SK-N-SH treated with all-trans-retinoic acid at 6 μM for 48 hours (cell line): ENCODE results near the gene ARTN.
A peak's percentile ranks its signal among the peaks of the same experiment; 100 is the strongest.

Experiments
- ATAC-seq: fragments of 200-7000 bp; cut with Tn5 transposase; 3 replicates; pipeline ENCODE4 v1.9.1; 2020; ENCODE audit warnings: mild to moderate bottlenecking, moderate library complexity
- ARNTL ChIP-seq: fragments of 450-650 bp; formaldehyde crosslinking; IDR thresholded peaks from 2 replicates; pipeline ENCODE4 v1.5.0; 2020; ENCODE audit warnings: low read depth, mild to moderate bottlenecking, moderate library complexity, borderline replicate concordance
- BACH2 ChIP-seq: fragments of 250-450 bp; sonication (Bioruptor Pico); IDR thresholded peaks from 2 replicates; pipeline ENCODE4 v1.9.0; 2021; ENCODE audit warnings: mild to moderate bottlenecking, borderline replicate concordance
- GLIS3 ChIP-seq: fragments of 250-450 bp; sonication (Bioruptor Pico); IDR thresholded peaks from 2 replicates; pipeline ENCODE4 v1.5.0; 2020; ENCODE audit warnings: mild to moderate bottlenecking, moderate library complexity
- ISL1 ChIP-seq: fragments of 250-450 bp; sonication (Bioruptor Pico); IDR thresholded peaks from 2 replicates; pipeline ENCODE4 v2.1.2; 2022; ENCODE audit warnings: mild to moderate bottlenecking, moderate library complexity
- PATZ1 ChIP-seq: fragments of 250-450 bp; sonication (Bioruptor Pico); IDR thresholded peaks from 2 replicates; pipeline ENCODE4 v1.8.0; 2020; ENCODE audit warnings: mild to moderate bottlenecking, moderate library complexity, borderline replicate concordance
- POU6F1 ChIP-seq: fragments of 250-450 bp; sonication (Bioruptor Pico); IDR thresholded peaks from 2 replicates; pipeline ENCODE4 v1.8.0; 2021; ENCODE audit warnings: low read depth, mild to moderate bottlenecking, moderate library complexity, borderline replicate concordance
- PPARA ChIP-seq: fragments of 250-450 bp; sonication (Bioruptor Pico); IDR thresholded peaks from 2 replicates; pipeline ENCODE4 v1.5.0; 2020; ENCODE audit warnings: mild to moderate bottlenecking, borderline replicate concordance
- RARB ChIP-seq: fragments of 250-450 bp; sonication (Bioruptor Pico); IDR thresholded peaks from 2 replicates; pipeline ENCODE4 v1.8.0; 2021; ENCODE audit warnings: mild to moderate bottlenecking, moderate library complexity
- TCF4 ChIP-seq: fragments of 250-450 bp; sonication (Bioruptor Pico); IDR thresholded peaks from 2 replicates; pipeline ENCODE4 v1.8.0; 2021; ENCODE audit warnings: mild to moderate bottlenecking, moderate library complexity, borderline replicate concordance
- TSHZ2 ChIP-seq: fragments of 250-450 bp; sonication (Bioruptor Pico); IDR thresholded peaks from 2 replicates; pipeline ENCODE4 v1.5.0; 2020; ENCODE audit warnings: mild to moderate bottlenecking, moderate library complexity
- ZFP3 ChIP-seq: fragments of 250-450 bp; sonication (Bioruptor Pico); IDR thresholded peaks from 2 replicates; pipeline ENCODE4 v1.5.0; 2020; ENCODE audit warnings: mild to moderate bottlenecking, moderate library complexity
- ZNF565 ChIP-seq: fragments of 450-650 bp; formaldehyde crosslinking; conservative IDR thresholded peaks from 2 replicates; pipeline ENCODE4 v1.5.0; 2020; ENCODE audit warnings: low read depth, mild to moderate bottlenecking, moderate library complexity
- ZNF70 ChIP-seq: fragments of 450-650 bp; formaldehyde crosslinking; IDR thresholded peaks from 2 replicates; pipeline ENCODE4 v1.5.0; 2020; ENCODE audit warnings: mild to moderate bottlenecking, moderate library complexity

ARTN gene

DNA sequence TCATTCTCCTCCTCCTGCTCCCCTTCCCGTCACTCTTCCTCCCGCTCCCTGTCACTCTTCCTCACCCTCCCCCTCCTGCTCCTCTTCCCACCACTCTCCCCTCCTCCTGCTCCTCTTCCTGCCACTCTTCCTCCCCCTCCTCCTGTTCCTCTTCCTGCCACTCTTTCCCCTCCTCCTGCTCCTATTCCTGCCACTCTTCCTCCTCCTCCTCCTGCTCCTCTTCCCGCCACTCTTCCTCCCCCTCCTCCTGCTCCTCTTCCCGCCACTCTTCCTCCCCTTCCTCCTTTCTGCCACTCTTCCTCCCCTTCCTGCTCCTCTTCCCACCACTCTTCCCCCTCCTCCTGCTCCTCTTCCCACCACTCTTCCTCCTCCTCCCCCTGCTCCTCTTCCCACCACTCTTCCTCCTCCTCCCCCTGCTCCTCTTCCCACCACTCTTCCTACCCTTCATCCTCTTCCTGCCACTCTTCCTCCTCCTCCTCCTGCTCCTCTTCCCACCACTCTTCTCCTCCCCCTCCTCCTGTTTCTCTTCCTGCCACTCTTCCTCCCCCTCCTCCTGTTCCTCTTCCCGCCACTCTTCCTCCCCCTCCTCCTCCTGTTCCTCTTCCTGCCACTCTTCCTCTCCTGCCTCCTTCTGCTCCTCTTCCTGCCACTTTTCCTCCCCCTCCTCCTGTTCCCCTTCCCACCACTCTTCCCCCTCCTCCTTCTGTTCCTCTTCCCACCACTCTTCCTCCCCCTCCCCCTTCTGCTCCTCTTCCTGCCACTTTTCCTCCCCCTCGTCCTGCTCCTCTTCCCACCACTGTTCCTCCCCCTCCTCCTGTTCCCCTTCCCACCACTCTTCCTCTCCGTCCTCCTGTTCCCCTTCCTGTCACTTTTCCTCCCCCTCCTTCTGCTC, 28.7 kb upstream of the ARTN start (continued):
- TF ChIP-seq POU6F1 (CRISPR knock-in tag): no peak

- no peak for ATAC-seq
- TF ChIP-seq RARB (CRISPR knock-in tag): no peak
- no peak for TF ChIP-seq ISL1
- no peak for TF ChIP-seq ZNF565 (CRISPR knock-in tag)
- no peak for TF ChIP-seq ZNF70 (CRISPR knock-in tag)
- no peak for TF ChIP-seq ZFP3
- TF ChIP-seq PPARA (CRISPR knock-in tag): no peak
- TF ChIP-seq, all 23 proteins: peak for 0
Observed at GRCh38 chr1:43908226-43908625, 25.4 kb upstream of the ARTN start.

- no peak for TF ChIP-seq ZNF565 (CRISPR knock-in tag)
- no peak for TF ChIP-seq GLIS3 (CRISPR knock-in tag)
- no peak for TF ChIP-seq ISL1
- no peak for TF ChIP-seq TSHZ2 (CRISPR knock-in tag)
- no peak for TF ChIP-seq ZFP3
- TF ChIP-seq TCF4 (CRISPR knock-in tag): no peak
- no peak for TF ChIP-seq ARNTL (CRISPR knock-in tag)
- no peak for ATAC-seq
Observed at GRCh38 chr1:43908858-43909257, 24.7 kb upstream of the ARTN start.

GRCh38 chr1:43910343-43910742, 23.3 kb upstream of the ARTN start:
- no peak for ATAC-seq
- TF ChIP-seq ARNTL (CRISPR knock-in tag): no peak
- TF ChIP-seq PATZ1 (CRISPR knock-in tag): no peak
- no peak for TF ChIP-seq ZFP3

GRCh38 chr1:43912607-43913006, 21.0 kb upstream of the ARTN start:
- no peak for TF ChIP-seq ARNTL (CRISPR knock-in tag)
- TF ChIP-seq GLIS3 (CRISPR knock-in tag): no peak
- no peak for TF ChIP-seq TCF4 (CRISPR knock-in tag)
- TF ChIP-seq BACH2 (CRISPR knock-in tag): no peak
- TF ChIP-seq POU6F1 (CRISPR knock-in tag): no peak
- no peak for TF ChIP-seq ZNF565 (CRISPR knock-in tag)
- TF ChIP-seq RARB (CRISPR knock-in tag): no peak
- TF ChIP-seq PPARA (CRISPR knock-in tag): no peak
- TF ChIP-seq, all 23 proteins: peak for 0
- peak; percentile 74 for ATAC-seq
